Neuronal stem cell (in vitro differentiated cells): Measurements from ENCODE around the gene YTHDC2.

Source experiments
- DNase-seq: peaks from one replicate; pipeline ENCODE4 v3.0.0-alpha.2; 2013; ENCODE audit warnings: low spot score
- H2AFZ ChIP-seq: one replicate; pipeline ENCODE4 v1.6.1; 2013; ENCODE audit warnings: mild to moderate bottlenecking, low read length, inconsistent platforms
- H2AK5ac ChIP-seq: 2 replicates; pipeline ENCODE4 v1.6.1; 2013; ENCODE audit warnings: low read depth, mild to moderate bottlenecking, inconsistent platforms, low read length, moderate library complexity, mixed read lengths
- H2BK120ac ChIP-seq: 2 replicates; pipeline ENCODE4 v1.6.1; 2013; ENCODE audit warnings: low read depth, mild to moderate bottlenecking, inconsistent platforms, low read length, moderate library complexity, mixed read lengths
- H2BK12ac ChIP-seq: one replicate; pipeline ENCODE4 v1.6.1; 2013; ENCODE audit warnings: low read length, inconsistent platforms
- H2BK15ac ChIP-seq: 2 replicates; pipeline ENCODE4 v1.6.1; 2013; ENCODE audit warnings: mild to moderate bottlenecking, low read length, inconsistent platforms, mixed read lengths
- H2BK5ac ChIP-seq: one replicate; pipeline ENCODE4 v1.6.1; 2013; ENCODE audit warnings: inconsistent platforms, mild to moderate bottlenecking, low read length, moderate library complexity
- H3K14ac ChIP-seq: one replicate; pipeline ENCODE4 v1.6.1; 2013; ENCODE audit warnings: low read length, inconsistent platforms
- H3K18ac ChIP-seq: 2 replicates; pipeline ENCODE4 v1.6.1; 2013; ENCODE audit warnings: low read length, inconsistent platforms
- H3K23ac ChIP-seq: 2 replicates; pipeline ENCODE4 v1.6.1; 2013; ENCODE audit warnings: low read depth, mild to moderate bottlenecking, mixed read lengths, low read length, inconsistent platforms; ENCODE audit not compliant: poor library complexity
- H3K27ac ChIP-seq: replicated peaks from 3 replicates; pipeline ENCODE4 v1.5.1; 2013; ENCODE audit warnings: low read length, inconsistent platforms
- H3K27me3 ChIP-seq, 3 experiments: 2 replicates each; pipeline ENCODE4 v1.6.1; 2013; ENCODE audit warnings: low read length in 3 of 3, mild to moderate bottlenecking in 2 of 3, inconsistent platforms in 1 of 3, low read depth in 1 of 3, mixed read lengths in 1 of 3, moderate library complexity in 1 of 3; ENCODE audit not compliant: control insufficient read depth in 3 of 3, insufficient read depth in 3 of 3
- H3K36me3 ChIP-seq, 2 donors: replicated peaks in 1 of 2; 2 replicates each; pipeline ENCODE4 v1.6.1; 2013; ENCODE audit warnings: low read length in 2 of 2; ENCODE audit not compliant: control insufficient read depth in 2 of 2, insufficient read depth in 2 of 2
- H3K4ac ChIP-seq: 2 replicates; pipeline ENCODE4 v1.6.1; 2013; ENCODE audit warnings: inconsistent platforms, mild to moderate bottlenecking, low read length, moderate library complexity
- H3K4me1 ChIP-seq, 2 donors: 1 replicate in 1 of 2; 2 replicates in 1 of 2; pipeline ENCODE4 v1.6.1; 2013; ENCODE audit warnings: low read length in 2 of 2, low read depth in 1 of 2; ENCODE audit not compliant: control insufficient read depth in 2 of 2, insufficient read depth in 1 of 2
- H3K4me2 ChIP-seq: one replicate; pipeline ENCODE4 v1.6.1; 2013; ENCODE audit warnings: mild to moderate bottlenecking, low read length, inconsistent platforms; ENCODE audit not compliant: insufficient read depth, poor library complexity, severe bottlenecking
- H3K4me3 ChIP-seq, 2 donors: 2 replicates each; pipeline ENCODE4 v1.5.1; 2013; ENCODE audit warnings: low read length in 2 of 2, mild to moderate bottlenecking in 2 of 2, inconsistent platforms in 1 of 2, moderate library complexity in 1 of 2
- H3K79me1 ChIP-seq: one replicate; pipeline ENCODE4 v1.6.1; 2013; ENCODE audit warnings: low read depth, mild to moderate bottlenecking, inconsistent platforms, low read length, moderate library complexity
- H3K9ac ChIP-seq: one replicate; pipeline ENCODE4 v1.6.1; 2013; ENCODE audit warnings: mild to moderate bottlenecking, low read depth, low read length, inconsistent platforms; ENCODE audit not compliant: poor library complexity
- H3K9me3 ChIP-seq, 2 donors: replicated peaks in 1 of 2; 2 replicates each; pipeline versions ENCODE3 to v1.6.1; 2013; ENCODE audit warnings: low read length in 2 of 2, mild to moderate bottlenecking in 2 of 2, inconsistent platforms in 1 of 2, low read depth in 1 of 2, mixed read lengths in 1 of 2, moderate library complexity in 1 of 2; ENCODE audit not compliant: control insufficient read depth in 2 of 2, insufficient read depth in 1 of 2
- H4K8ac ChIP-seq: one replicate; pipeline ENCODE4 v1.6.1; 2013; ENCODE audit warnings: low read depth, mild to moderate bottlenecking, inconsistent platforms, low read length, moderate library complexity
- H4K91ac ChIP-seq: one replicate; pipeline ENCODE4 v1.6.1; 2013; ENCODE audit warnings: low read length, low read depth, mild to moderate bottlenecking, inconsistent platforms; ENCODE audit not compliant: poor library complexity
- WGBS, 2 donors: extraction: QIAGEN DNeasy Blood & Tissue Kit; methylation state at CpG; one replicate each; pipeline ENCODE4 v1.1.7; 2013; ENCODE audit warnings: missing lambda C conversion rate in 2 of 2, mixed read lengths in 1 of 2; ENCODE audit not compliant: insufficient read length in 2 of 2, insufficient replicate concordance in 1 of 2; ENCODE audit errors: extremely low coverage in 2 of 2; 5-methylcytosine and 5-hydroxymethylcytosine counted together

YTHDC2 gene

GRCh38 chr5:113518884-113519283, 5.4 kb downstream of the YTHDC2 start:
- DNase-seq: no peak
- Histone ChIP-seq H4K91ac (no peak overlapping the region), H4K8ac (no peak overlapping the region), H3K14ac (no peak overlapping the region), H3K27ac (no peak overlapping the region), H3K23ac (no peak overlapping the region), H2BK5ac (no peak overlapping the region), H3K9ac (no peak overlapping the region), H3K9me3 (peaks cover 0 to 4% of the 10 kb centered on the region in 2 donors), H2BK120ac (no peak overlapping the region), H3K18ac (no peak overlapping the region), H3K4me1 (peaks cover 1 to 6% of the 10 kb centered on the region in 2 donors), H2BK15ac (no peak overlapping the region), H3K36me3 (peaks cover 2 to 59% of the 10 kb centered on the region in 2 donors), H2BK12ac (no peak overlapping the region), H3K27me3 (no peaks in the 10 kb centered on the region), H3K4me3 (no peak overlapping the region), H3K4me2 (no peak overlapping the region), H2AFZ (no peak overlapping the region), H2AK5ac (no peak overlapping the region), H3K4ac (no peak overlapping the region), H3K79me1 (no peaks in the 10 kb centered on the region)
- WGBS, 2 donors: no CpG with 5 or more reads among the region's 4 CpGs

- H2BK5ac ChIP-seq: no peak overlapping the region
- no peaks in the 10 kb centered on the region for H3K79me1 ChIP-seq
- H3K18ac ChIP-seq: no peak overlapping the region
- H3K4me2 ChIP-seq: no peak overlapping the region
- DNase-seq: no peak
- no peak overlapping the region for H3K27ac ChIP-seq
- H3K27me3 ChIP-seq: no peaks in the 10 kb centered on the region
- H3K4me3 ChIP-seq: no peak overlapping the region
- H3K9ac ChIP-seq: no peak overlapping the region
- no peak overlapping the region for H2BK120ac ChIP-seq
- H3K4ac ChIP-seq: no peak overlapping the region
- no CpG with 5 or more reads among the region's 2 CpGs for WGBS, 2 donors
- no peak overlapping the region for H4K91ac ChIP-seq
- H2BK15ac ChIP-seq: no peak overlapping the region
- peaks cover 0 to 4% of the 10 kb centered on the region in 2 donors for H3K9me3 ChIP-seq
- no peak overlapping the region for H3K14ac ChIP-seq
- H2AFZ ChIP-seq: no peak overlapping the region
- no peak overlapping the region for H4K8ac ChIP-seq
- no peak overlapping the region for H2AK5ac ChIP-seq
- no peak overlapping the region for H2BK12ac ChIP-seq
- peaks cover 2 to 59% of the 10 kb centered on the region in 2 donors for H3K36me3 ChIP-seq
- H3K4me1 ChIP-seq: peaks cover under 1 to 5% of the 10 kb centered on the region in 2 donors
- no peak overlapping the region for H3K23ac ChIP-seq
These were observed 5.9 kb downstream of the YTHDC2 start for GRCh38 chr5:113519412-113519811.

- H3K79me1 ChIP-seq: no peaks in the 10 kb centered on the region
- no peak overlapping the region for H2BK12ac ChIP-seq
- peaks cover 0 to 4% of the 10 kb centered on the region in 2 donors for H3K9me3 ChIP-seq
- no peak overlapping the region for H3K4me2 ChIP-seq
- H3K36me3 ChIP-seq: peaks cover 2 to 56% of the 10 kb centered on the region in 2 donors
- H3K4ac ChIP-seq: no peak overlapping the region
- DNase-seq: no peak
- H3K27ac ChIP-seq: no peak overlapping the region
- H3K23ac ChIP-seq: no peak overlapping the region
- H3K27me3 ChIP-seq: no peaks in the 10 kb centered on the region
- no peak overlapping the region for H2AK5ac ChIP-seq
- no peak overlapping the region for H3K4me3 ChIP-seq
- no peak overlapping the region for H4K8ac ChIP-seq
- H2BK15ac ChIP-seq: no peak overlapping the region
- no peak overlapping the region for H2BK120ac ChIP-seq
- H3K14ac ChIP-seq: no peak overlapping the region
- no peak overlapping the region for H2AFZ ChIP-seq
- H3K18ac ChIP-seq: no peak overlapping the region
- no peak overlapping the region for H3K9ac ChIP-seq
- H3K4me1 ChIP-seq: peaks cover 0 to 3% of the 10 kb centered on the region in 2 donors
- H4K91ac ChIP-seq: no peak overlapping the region
- no peak overlapping the region for H2BK5ac ChIP-seq
These were observed 6.9 kb downstream of the YTHDC2 start for GRCh38 chr5:113520429-113520828.

GRCh38 chr5:113520899-113521298, 7.4 kb downstream of the YTHDC2 start:
- no peak overlapping the region for H2AFZ ChIP-seq
- H3K23ac ChIP-seq: no peak overlapping the region
- H4K91ac ChIP-seq: no peak overlapping the region
- no peak overlapping the region for H2BK12ac ChIP-seq
- H3K9me3 ChIP-seq: peaks cover 0 to 4% of the 10 kb centered on the region in 2 donors
- no peak overlapping the region for H2BK120ac ChIP-seq
- no peak overlapping the region for H3K4ac ChIP-seq
- peaks cover 0 to 3% of the 10 kb centered on the region in 2 donors for H3K4me1 ChIP-seq
- no peak overlapping the region for H4K8ac ChIP-seq
- H2AK5ac ChIP-seq: no peak overlapping the region
- DNase-seq: no peak
- H2BK15ac ChIP-seq: no peak overlapping the region
- no peak overlapping the region for H3K4me2 ChIP-seq
- H3K36me3 ChIP-seq: peaks cover 2 to 55% of the 10 kb centered on the region in 2 donors
- no peak overlapping the region for H3K4me3 ChIP-seq
- H3K27ac ChIP-seq: no peak overlapping the region
- no peak overlapping the region for H2BK5ac ChIP-seq
- no peaks in the 10 kb centered on the region for H3K79me1 ChIP-seq
- no peak overlapping the region for H3K9ac ChIP-seq
- no peaks in the 10 kb centered on the region for H3K27me3 ChIP-seq
- no peak overlapping the region for H3K14ac ChIP-seq
- no peak overlapping the region for H3K18ac ChIP-seq
